ENCODE results near the gene TSPAN14. TPM values are rescaled to one million over a fixed set of nuclear protein-coding genes. Genes with fewer than 3 reads are reported as not detected.
A peak's percentile ranks its signal among the peaks of the same experiment; 100 is the strongest.

Gene TSPAN14
- total RNA-seq, 4 donors from 2014 or later: 61.6 to 83.4 (median 77.9) TPM

DNA sequence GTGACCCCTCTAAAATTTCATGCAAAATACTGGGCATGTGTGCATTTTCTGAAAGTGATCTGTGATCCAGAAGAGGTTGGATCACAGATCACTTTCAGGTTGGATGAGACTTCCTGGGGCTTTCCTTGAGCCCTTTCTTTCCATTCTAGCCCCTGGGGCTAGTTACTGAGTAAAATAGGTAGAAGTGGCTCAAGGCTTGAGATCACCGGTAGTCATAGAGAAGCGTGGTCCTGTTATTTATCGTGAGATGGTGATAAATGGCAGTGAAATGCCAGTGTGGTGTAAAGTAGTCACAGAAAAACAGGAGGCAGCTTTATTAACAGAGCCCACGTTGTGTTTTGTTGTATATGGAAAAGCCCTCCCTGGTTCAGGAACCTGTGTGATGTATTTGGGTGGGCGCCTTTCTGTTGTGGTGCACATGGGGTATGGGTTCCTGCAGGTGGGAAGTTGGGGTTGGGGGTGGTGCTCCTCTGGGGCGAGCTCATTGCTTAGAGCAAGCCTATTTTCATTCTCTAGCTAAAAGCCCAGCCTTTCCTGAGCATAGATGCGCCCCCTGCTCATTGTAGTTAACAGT lies 49.6 kb downstream of the TSPAN14 start:
- no peak for TF ChIP-seq POLR2A (IDR thresholded peaks at IDR 0.05)
- TF ChIP-seq, protein P1, sequence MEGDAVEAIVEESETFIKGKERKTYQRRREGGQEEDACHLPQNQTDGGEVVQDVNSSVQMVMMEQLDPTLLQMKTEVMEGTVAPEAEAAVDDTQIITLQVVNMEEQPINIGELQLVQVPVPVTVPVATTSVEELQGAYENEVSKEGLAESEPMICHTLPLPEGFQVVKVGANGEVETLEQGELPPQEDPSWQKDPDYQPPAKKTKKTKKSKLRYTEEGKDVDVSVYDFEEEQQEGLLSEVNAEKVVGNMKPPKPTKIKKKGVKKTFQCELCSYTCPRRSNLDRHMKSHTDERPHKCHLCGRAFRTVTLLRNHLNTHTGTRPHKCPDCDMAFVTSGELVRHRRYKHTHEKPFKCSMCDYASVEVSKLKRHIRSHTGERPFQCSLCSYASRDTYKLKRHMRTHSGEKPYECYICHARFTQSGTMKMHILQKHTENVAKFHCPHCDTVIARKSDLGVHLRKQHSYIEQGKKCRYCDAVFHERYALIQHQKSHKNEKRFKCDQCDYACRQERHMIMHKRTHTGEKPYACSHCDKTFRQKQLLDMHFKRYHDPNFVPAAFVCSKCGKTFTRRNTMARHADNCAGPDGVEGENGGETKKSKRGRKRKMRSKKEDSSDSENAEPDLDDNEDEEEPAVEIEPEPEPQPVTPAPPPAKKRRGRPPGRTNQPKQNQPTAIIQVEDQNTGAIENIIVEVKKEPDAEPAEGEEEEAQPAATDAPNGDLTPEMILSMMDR (IDR thresholded peaks at IDR 0.05): no peak
- Histone ChIP-seq H3K36me3 (peaks cover 3 to 13% of the 10 kb centered on the region in 2 donors), H3K27me3 (no peaks in the 10 kb centered on the region), H3K4me1 (peaks cover 65 to 89% of the 10 kb centered on the region in 2 donors), H3K9me3 (no peaks in the 10 kb centered on the region), H3K4me3 (replicated peaks in 1 of 3) (no peak overlapping the region), H3K27ac (peak overlapping the region; percentile 20 to 94 (median 86))
- 79 to 84% methylated on average over 7 of the region's 7 CpGs for WGBS, 2 donors
- intact Hi-C loops (cut with DNase I): loop anchor here (5.0 to 10.0 kb wide), 2 partner anchors 56 to 119 kb away; no protein-coding TSS in a partner anchor
- DNase-seq: no peak

DNA sequence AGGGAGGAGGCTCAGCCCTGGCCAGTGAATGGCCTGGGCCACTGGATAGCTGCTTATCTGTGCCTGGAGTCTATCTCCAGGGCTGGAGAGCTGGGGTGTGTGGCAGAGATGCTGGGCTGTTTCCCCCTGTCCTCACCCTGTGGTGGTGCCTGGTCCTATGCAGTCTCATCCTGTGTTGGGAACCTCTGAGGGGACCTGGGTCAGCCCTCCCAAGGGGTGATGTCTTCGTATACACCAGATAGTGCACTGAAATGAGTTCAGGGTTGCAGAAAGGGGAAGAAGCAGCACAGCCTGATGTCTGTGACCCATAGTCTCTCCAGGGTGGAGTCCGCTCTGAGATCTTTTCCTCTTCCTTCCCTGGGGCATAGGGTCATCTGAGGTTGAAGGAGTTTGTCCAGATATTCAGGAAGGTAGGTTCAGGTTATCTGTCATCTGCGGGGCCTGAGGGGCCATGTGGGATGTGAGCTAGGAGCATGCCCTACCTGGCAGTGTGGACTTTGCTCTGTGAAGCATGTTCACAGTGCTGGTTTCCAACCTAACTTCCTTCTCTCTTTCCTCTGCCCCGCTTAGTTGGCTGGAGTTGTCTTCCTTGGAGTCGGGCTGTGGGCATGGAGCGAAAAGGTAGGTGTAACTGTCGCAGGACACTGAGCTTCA lies 50.2 kb downstream of the TSPAN14 start:
- H3K9me3 ChIP-seq: no peaks in the 10 kb centered on the region
- DNase-seq: peak; percentile 42 to 59
- intact Hi-C loops (cut with DNase I): loop anchor here (5.0 to 10.0 kb wide), 2 partner anchors 57 to 119 kb away; no protein-coding TSS in a partner anchor
- WGBS, 2 donors: 32 to 46% methylated on average over 7 of the region's 7 CpGs
- peak overlapping the region; percentile 10 to 94 (median 86) for H3K27ac ChIP-seq
- no peak overlapping the region for H3K4me3 ChIP-seq (replicated peaks in 1 of 3)
- H3K27me3 ChIP-seq: no peaks in the 10 kb centered on the region
- H3K4me1 ChIP-seq: peaks cover 59 to 89% of the 10 kb centered on the region in 2 donors
- no peak for TF ChIP-seq POLR2A (IDR thresholded peaks at IDR 0.05)
- TF ChIP-seq, protein P1 (IDR thresholded peaks at IDR 0.05): no peak
- H3K36me3 ChIP-seq: peaks cover 9 to 19% of the 10 kb centered on the region in 2 donors

DNA sequence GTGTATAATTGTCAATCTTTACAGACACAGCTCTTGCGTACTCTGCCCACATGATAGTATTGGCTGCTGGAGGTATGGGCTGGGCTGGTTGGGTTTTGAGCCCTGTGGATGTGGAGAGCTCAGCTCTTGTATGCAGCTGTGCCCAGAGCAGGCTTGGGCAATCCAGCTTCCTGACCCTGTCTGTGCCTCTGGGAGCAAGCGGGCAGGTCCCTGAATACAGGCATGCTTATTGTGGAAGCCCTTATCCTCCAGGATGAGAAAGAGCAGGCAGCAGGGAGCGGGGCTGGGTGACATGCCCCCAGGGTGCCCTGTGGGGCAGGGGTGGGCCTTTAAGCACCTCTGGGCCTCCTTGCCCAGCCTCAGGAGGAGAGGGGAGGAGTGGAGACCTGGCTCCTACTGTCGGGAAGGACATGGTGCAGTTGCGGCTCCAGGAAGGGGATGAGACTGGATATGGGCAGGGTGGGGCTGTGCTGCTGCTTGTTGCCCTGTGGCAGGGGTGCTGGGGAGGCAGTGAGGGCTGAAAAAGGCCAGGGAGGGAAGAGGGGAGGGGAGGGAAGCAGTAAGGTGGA lies 50.9 kb downstream of the TSPAN14 start:
- no peaks in the 10 kb centered on the region for H3K27me3 ChIP-seq
- H3K9me3 ChIP-seq: no peaks in the 10 kb centered on the region
- DNase-seq: no peak
- intact Hi-C loops (cut with DNase I): loop anchor here (5.0 to 10.0 kb wide), 2 partner anchors 58 to 120 kb away; no protein-coding TSS in a partner anchor
- TF ChIP-seq, protein P1 (IDR thresholded peaks at IDR 0.05): no peak
- no peak for TF ChIP-seq POLR2A (IDR thresholded peaks at IDR 0.05)
- peaks cover 52 to 89% of the 10 kb centered on the region in 2 donors for H3K4me1 ChIP-seq
- H3K27ac ChIP-seq: peak overlapping the region; percentile 10 to 94 (median 86)
- H3K36me3 ChIP-seq: peaks cover 15 to 22% of the 10 kb centered on the region in 2 donors
- no peak overlapping the region for H3K4me3 ChIP-seq (replicated peaks in 1 of 3)
- 72 to 78% methylated on average over 4 to 5 of the region's 5 CpGs for WGBS, 2 donors

DNA sequence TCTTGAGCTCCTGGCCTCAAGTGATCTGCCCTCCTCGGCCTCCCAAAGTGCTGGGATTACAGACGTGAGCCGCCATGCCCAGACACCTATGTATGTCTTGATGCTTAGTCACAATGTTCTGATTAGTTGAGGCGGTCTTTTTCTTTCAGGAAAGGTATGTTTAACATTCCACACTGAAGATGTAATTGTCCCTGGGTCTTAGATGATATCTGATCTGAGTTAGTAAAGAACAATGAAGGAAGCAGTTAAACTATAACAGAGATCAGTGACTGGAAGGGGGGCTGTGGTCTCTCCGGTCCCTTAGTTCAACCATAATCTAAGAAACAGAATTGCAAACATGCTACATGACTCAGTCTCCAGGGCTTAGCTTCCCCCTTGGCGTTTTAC lies 52.1 kb downstream of the TSPAN14 start:
- TF ChIP-seq, protein P1 (IDR thresholded peaks at IDR 0.05): no peak
- no peak for TF ChIP-seq POLR2A (IDR thresholded peaks at IDR 0.05)
- Histone ChIP-seq H3K27me3 (no peaks in the 10 kb centered on the region), H3K4me1 (peaks cover 44 to 78% of the 10 kb centered on the region in 2 donors), H3K27ac (peak overlapping the region; percentile 30 to 94 (median 86)), H3K4me3 (replicated peaks in 1 of 3) (no peak overlapping the region), H3K36me3 (peaks cover 17 to 22% of the 10 kb centered on the region in 2 donors), H3K9me3 (no peaks in the 10 kb centered on the region)
- intact Hi-C loops (cut with DNase I): loop anchor here (10.0 kb wide), 1 partner anchor 121 kb away; no protein-coding TSS in a partner anchor
- 80 to 91% methylated on average over 6 of the region's 6 CpGs for WGBS, 2 donors
- no peak for DNase-seq
